Bone marrow (tissue), 2 donors: ENCODE measurements around the gene DLG2.

Experiments used
- DNase-seq, 2 donors: peaks; one replicate each; lab custom pipeline; 2025; lab: John Stamatoyannopoulos, UW

The DLG2 gene

DNA sequence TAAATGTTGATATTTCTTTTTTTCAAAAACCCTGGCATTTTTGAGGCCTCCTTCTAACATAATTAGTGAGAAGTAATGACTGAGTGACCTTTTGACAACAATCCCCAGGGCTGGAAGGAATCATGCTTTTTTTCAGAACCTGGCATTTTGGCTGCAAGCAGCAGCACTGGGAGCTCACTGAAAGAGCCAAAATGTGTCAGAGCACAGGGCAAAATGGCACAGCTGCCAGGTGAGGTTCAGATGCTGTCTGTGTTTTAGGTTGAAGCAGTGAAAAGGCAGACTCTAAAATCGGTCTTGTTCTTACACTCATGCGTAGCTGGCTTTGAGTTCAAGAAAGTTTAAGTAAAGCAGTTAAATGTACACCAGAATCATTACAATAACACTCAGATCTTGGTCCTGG is 1063.8 kb downstream of the DLG2 start:
- no peak for DNase-seq

DNA sequence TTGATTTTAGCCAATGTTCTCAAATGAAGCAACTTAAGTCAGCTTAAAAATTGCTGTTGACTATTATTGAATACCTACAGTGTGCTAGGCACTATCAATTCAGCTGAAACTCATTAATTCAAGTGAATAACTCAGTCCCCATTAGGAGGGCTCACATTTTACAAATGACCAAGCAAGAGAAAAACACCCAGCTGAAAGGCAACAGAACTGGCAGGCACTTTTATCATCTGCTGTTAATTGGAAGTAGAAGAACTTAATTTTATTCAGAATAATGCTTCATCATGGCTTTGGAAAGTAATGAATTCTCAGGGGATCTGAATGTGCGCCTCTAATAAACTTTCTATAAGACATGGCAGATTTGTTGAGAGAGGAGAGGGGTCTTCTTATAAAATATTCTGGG is 1066.9 kb downstream of the DLG2 start:
- DNase-seq: no peak

DNA sequence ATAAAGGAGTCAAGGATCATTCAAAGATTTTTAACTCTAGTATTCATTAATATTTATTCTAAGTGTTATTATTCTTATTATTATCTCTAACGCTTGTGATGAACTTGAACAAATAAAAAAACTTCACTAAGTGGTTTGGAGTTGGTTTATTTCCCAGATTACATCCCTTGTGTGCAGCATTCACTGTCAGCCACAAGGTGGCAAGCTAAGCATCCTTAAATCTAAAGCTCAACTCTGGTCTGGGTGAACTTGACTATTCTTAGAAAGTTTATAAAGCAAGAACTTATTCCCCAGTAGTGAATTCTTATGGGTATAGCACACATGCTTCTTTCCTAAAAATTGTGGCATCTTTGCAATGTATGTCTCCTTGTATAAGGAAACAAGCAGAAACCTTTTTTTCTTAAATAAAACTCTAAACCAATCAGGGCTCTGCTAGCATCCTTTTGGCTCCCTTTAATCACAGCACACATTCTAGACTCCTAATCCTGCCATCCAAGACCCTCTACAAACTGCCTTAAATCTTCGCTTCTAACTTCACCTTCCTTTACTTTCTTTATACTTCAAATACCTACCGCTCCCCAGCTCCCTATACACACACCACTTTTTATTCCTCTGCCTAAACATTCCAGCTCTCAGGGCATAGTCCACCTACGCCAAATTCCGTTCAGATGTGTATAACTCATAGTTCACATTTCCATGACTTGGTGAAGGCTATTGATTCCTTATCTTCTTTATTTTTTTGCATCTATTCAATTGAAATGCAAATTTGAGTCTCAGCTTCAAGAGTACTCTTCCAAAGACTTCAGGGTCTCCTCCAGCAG is 1068.8 kb downstream of the DLG2 start:
- DNase-seq: peak in 1 of 2 donors; percentile 22

DNA sequence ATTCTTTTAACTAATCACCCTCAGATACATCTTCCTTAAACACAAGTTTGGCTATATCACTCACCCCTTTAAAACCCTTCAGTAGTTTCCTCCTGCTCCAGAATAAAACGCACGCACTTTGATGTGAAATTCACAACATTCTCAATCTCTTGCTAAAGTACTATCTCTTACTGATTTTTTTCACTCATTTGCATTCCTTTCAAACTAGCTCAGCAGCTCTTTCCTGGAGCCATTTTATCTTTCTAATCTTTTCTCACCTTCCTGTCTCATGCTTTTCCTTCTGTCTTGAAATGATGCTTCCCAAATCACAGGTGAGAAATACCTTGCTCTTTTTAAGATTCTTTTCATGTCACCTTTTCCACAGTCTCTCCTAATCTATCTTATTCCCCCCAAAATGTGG is 1074.4 kb downstream of the DLG2 start:
- DNase-seq: no peak

DNA sequence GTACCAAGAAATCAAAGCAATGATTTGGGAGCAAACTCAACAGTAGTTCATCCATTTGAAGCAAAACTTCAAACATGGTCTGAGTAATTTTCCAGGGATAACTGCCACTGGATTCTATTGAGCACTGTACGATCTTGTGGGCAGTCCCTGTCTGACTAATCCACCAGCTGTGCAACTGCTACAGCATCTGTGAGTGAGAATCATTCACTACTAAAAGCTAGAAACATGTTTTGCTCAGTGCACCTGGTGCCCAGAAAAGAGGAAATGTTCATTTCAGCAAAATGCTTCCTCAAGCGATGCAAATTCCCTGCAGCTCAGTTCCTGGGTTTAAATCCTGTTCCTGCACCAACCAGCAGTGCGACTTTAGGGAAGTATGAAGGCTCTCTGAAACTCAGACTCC is 1077.9 kb downstream of the DLG2 start:
- no peak for DNase-seq

DNA sequence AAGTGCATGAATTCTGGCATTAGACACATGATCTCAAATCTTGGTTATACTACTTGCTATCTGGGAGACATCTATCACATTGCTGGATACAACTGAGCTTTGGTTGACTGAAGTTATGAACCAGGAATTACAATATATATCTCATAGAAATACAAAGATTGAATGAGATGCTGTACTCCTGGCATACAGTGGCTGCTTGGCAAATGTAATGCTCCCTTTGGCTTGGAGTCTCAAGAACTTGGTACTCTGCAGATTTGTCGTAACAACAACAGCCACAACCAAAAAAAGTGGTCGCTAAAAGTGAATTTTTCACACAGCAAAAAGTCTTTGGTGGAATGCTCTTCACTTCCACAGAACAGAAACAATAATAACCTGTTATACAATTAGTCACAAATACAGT is 1082.6 kb downstream of the DLG2 start:
- DNase-seq: no peak

DNA sequence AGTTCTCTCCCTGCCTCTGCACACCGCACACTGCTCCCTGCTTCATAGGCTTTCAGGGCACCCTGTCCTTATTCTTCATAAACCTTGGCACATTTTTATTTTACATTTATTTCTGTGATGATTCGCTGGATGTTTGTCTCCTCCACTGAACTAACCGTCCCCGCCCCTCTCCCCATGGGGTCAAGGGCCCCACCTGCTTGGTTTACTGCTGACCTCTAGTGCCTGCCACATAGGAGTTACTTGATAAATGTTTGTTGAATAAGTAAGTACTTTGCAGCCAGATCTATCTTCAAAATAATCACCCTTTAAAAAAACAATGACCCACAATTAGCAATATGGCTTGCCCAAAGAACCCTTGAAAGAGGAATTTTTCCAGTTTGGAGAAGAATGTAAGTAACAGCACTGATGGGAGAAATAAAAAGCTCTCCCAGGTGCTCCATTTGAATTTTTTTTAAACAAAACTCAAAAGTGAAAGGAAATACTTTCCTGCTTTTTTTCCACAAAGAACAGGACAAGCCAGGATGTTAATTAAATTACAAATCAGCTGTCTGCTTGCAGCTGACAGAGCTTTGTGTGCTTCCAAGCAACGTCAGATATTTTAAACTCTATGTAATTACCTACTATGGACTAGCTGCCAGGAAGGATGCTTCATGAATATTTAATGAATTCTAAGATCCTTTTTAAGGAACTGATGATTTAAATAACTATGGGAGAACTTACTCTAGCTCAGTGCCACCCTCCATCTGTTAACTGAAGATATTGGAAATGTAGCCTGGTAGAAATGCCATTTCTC is 1083.6 kb downstream of the DLG2 start:
- DNase-seq: no peak

DNA sequence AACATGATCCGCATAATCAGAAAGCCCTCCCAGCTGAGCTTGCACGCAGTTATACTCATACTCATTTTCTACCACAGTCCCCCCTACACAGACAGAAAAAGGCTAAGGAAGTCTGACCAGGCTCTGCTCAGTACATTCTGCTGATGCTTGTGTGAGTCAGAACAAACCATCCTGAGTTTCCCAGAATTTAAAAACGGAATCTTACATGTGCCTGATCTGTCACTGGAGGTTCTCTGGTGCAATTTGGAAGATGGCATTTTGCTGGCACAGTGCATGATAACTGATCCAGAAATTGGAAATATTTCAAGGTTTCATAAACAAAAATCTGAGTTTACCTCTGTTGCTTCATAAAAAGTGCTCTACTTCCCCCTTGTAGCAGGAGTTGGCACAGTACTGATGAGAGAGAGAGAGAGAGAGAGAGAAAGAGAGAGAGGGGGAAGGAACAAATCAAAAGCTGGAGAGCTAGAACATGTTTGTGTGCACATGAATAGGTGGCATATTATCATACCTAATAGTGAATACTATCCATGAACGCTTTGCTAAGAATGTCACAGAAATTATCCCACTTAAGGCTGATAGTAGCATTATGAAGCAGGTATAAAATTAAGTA is 1085.3 kb downstream of the DLG2 start:
- no peak for DNase-seq

DNA sequence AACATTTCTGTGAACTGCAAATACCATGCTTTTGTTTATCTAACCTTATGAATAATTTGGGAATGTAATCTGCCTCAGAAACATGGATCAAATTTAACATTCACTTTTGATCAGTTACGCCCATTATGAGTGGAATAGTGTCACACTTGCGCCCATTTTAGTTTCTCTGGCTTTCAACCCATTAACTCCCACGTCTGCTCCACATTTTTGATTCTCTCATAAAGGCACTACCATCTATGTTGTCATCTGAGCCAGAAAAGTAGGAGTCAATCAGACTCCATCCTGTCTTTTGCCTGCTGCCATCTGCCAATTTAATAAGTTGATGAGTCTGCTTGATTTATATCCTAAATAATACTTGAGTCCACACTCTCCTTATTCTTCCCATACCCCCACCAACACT is 1090.7 kb downstream of the DLG2 start:
- no peak for DNase-seq

DNA sequence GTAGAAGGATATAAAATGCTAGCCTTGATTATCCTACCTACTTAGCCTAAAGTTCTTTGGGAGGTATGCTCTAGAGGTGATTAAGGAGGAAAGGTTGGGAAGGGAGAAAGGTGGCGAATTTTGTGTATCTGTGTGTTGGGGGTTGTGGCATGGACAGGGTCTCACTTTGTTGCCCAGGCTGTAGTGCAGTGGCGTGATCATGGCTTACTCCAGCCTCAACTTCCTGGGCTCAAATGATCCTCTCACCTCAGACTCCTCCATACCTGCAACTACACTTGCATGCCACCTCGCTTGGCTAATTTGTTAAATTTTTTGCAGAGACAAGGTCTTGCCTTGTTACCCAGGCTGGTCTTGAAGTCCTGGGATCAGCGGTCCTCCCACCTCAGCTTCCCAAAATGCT is 1094.8 kb downstream of the DLG2 start:
- DNase-seq: no peak

DNA sequence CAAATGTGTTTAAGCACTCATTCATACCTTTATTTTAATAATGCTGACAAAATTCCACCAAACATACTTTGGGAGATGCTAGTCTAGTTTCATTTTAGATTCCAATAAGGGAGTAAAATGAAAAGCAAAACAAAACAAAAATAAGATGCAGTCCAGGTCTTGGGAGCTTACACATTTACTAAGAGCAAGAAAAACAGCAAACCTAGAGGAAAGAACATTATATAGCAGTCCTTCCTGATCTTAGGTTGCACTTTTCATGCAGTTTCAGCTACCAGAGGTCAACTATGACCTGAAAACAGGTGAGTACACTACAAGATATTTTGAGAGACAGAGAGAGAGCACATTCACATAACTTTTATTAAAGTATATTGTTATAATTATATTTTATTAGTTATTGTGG is 1100.9 kb downstream of the DLG2 start:
- DNase-seq: no peak

DNA sequence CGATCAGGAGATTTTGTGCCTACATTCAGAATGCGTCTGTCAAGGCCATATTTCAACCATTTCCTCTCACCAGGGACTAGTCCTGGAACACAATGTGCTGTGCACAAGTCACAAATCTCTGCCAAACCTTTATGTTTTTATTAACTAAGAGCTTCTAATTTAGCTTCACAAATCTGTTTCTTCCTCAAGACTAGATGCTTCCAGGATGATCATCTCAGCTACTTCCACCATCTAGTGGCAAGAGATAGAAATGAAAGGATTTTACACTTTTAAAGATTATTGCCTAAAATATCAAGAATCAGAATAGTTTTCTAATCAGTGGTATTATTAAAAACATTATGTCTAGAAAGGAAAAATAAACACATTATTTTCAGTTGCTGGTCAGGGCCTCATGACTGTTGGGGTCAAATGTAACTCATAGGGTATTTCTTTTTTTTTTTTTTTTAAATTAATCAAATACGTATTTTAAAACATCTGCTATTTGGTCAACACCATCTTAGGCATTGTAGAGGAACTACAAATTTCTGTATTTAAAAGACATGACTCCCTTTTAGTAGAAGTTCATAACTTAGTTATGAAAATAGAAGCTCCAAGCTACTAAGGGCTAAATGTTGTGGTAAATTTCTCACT is 1102.6 kb downstream of the DLG2 start:
- DNase-seq: no peak

DNA sequence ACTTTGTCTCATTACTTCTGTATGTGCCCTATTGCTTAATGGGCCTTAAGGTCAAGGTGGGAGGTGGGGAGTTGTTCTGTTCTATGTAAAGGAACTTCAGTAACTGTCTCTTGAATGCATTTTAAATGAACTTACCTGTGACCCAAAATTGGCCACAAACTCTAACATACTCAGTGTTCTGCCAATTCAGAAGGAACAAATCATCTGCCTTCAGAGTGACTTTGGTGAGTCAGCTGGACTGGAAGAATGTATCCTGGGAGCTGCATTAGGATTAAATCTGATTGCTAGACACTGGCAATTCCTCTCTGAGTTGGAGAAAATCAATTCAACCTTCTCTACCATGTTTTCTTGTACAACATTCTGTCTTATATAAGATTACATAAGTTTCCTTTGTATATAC is 1104.8 kb downstream of the DLG2 start:
- no peak for DNase-seq

DNA sequence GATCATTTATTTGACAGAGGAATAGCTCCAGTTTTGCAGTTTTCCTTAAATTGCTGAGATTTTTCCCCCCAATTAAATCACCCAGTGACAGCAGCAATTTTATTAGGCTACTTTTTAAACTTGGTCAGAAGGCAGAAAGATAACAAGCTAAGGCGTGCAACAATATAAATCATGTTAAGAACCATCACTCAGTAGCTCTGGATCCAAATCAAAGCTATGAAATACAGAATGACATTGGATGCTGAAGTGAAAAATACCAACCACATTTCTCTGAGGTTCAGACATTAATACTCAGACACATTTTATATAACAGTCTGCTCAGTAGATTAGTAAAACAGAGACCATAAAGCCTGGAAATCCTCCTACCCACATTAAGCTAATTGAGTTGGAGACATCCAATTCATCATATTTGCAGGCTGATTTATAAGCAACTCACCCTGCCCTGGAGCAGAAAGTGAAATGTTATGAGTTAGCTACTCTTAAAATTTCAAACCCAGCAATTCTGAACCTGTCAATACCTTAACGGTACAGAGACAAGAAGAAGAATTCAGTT is 1108.4 kb downstream of the DLG2 start:
- no peak for DNase-seq

DNA sequence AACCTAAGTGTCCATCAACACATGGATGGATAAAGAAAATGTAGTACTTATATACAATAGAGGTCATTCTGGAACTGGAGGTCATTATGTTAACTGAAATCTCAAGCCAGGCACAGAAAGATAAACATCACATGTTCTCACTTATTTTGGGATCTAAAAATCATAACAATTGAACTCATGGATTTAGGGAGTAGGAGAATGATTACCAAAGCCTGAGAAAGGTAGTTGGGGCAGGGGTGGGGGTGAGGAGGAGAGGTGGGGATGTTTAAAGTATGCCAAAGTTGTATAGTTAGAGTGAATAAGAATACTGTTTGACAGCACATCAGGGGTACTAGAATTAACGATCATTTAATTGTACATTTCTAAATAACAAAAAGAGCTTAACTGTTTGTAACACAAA is 1112.7 kb downstream of the DLG2 start:
- DNase-seq: no peak

DNA sequence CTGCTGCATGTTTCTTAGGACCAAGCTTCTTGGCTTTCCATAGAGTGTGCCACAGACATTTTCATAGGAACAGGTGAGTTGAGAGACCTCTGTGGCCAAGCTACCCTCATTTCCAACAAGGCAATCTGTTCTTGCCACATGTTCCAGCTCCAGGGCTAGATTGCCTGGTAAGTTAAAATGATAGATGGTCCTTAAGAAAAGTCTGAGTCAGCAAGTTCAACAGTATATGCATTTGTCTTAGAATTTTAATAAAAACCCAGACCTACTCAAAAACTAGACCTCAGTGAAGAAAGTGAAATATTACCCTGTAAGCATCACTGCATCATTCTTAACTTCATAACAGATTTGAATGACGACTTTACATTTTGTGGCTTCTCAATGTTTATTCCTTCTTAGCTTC is 1123.6 kb downstream of the DLG2 start:
- DNase-seq: no peak

DNA sequence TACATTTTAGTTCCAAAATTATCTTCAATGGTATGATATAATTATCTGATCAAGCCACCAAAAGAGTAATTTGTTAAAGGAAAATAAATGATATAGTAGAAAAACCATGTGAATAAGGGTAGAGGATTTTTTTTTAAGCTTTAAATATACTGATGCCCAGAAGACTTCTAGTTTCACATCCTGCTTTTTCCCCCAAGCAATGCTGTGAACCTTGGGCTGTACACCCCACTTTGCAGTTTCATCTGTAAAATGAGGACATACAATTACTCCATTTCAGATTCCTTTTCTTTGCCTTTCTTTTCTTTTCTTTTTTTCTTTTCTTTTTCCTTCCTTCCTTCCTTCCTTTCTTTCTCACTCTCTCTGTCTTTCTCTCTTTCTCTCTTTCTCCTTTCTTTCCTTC is 1125.4 kb downstream of the DLG2 start:
- no peak for DNase-seq

DNA sequence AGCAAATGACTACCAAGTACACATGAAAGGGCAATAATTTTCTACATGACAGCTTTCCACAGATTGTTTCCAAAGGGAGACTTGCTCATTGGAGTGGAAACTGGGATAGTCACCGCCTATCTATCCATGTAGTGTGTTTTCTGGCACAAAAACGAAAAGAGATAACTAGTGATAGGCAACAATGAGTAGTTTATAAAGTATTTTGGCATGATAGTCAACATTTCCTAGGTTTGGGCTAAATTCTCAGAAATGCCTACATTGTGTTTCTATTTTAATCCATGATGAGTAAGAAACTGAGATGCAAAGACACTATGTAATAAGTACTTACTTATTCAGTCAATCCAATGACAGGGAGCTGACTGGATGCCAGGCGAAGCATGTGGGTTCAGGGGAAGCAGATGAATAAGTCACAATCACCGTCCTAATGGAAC is 1129.1 kb downstream of the DLG2 start:
- DNase-seq: no peak

DNA sequence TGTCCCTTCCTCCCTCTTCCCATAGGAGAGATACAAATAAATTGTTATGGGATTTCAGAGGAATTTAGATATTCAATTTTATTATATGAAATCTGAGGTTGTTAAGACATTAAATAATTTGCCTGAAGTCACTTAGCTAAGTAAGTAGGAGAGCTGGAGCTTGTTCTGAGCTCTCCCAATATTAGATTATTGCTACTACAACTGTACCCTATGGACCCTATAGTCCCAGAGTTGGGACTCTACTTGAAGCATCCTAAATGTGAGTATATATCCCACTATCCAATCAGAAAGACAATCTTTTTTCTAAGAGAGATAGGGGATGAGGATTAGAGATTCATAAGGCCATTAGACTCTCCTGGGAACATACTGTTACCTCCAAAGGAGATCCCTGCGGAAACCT is 1130.0 kb downstream of the DLG2 start:
- DNase-seq: no peak

DNA sequence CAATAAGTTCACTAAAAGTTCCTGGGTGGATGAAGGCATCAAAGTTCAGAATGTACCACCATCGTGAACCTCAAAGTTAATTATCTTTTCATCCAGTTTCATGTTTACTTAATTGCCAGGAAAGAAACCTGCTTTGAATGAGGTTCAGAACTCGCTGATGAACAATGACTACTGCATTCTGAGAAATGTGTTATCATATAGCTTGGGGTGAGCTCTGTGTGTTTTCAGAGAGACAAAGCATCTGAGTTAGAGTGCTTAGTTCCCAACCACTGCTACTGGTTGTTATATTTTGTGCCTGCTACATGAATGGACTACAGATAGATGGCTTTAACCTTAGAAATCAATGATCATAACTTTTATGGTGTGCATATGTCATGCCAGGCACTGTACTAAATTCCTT is 1131.0 kb downstream of the DLG2 start:
- no peak for DNase-seq

DNA sequence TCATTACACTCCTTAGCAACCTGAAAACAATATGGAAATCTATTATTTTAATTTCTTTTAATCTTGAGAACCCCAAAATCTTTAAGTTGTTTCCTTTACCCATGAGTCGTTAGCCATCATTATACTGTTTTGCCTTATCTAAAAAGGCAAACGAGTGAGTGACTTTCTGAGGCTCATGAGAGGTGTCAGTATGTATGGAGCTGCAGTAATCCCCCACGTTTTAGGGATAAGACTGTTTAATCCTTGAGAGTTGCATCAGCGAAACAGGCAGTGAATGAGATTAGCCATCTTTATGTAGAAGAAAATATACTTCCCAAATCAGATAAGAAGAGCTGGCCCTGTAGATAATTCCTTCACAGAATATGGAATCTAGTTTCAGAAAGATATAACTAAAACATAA is 1147.0 kb downstream of the DLG2 start:
- no peak for DNase-seq

DNA sequence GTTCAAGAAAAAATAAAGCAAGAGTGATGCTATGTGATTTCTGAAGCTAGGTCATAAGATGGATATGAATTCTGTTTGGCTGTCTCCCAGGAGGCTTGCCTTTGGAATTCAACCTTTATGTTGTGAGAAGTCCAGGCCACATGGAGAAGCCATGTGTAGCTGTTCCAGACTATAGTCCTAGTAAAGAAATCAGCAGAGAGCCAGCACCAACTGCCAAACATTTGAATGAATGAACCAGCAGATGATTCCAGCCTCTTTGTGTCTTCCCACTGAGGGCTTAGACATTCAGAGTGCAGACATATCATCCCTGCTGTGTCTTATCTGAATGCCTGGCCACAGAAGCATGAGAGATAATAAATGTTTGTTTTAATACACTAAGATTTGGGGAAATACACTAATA is 1150.6 kb downstream of the DLG2 start:
- DNase-seq: no peak
